HCT116 (cell line): ENCODE results near the gene RBPJ.

ENCODE experiments used
- EZH2 ChIP-seq: fragments of 200-600 bp; sonication (generic); IDR thresholded peaks from 2 replicates; pipeline ENCODE4 v1.6.1; 2017; ENCODE audit warnings: antibody characterized with exemption, mixed run types
- POLR2A ChIP-seq: IDR thresholded peaks from 2 replicates; pipeline ENCODE4 v1.7.0; 2011; ENCODE audit warnings: borderline replicate concordance; ENCODE audit not compliant: insufficient read depth, insufficient read length; ENCODE audit errors: extremely low read depth
- POLR2AphosphoS5 ChIP-seq: IDR thresholded peaks from 2 replicates; pipeline ENCODE4 v1.6.1; 2011; ENCODE audit warnings: mild to moderate bottlenecking, low read depth, low read length, moderate library complexity

GRCh38 chr4:26452565-26453531, 132.0 kb downstream of the RBPJ start:
- no peak for TF ChIP-seq POLR2A
- TF ChIP-seq EZH2 = no peak
- no peak for TF ChIP-seq POLR2AphosphoS5
